H9 (cell line): Measurements from ENCODE around the gene TTBK1. TPM values are rescaled to one million over a fixed set of nuclear protein-coding genes. Genes with fewer than 3 reads are reported as not detected.

Experiments
- DNase-seq: peaks from one replicate; pipeline ENCODE4 v3.0.0-alpha.2; 2017
- H2AFZ ChIP-seq: one replicate; pipeline ENCODE4 v1.6.1; 2013; ENCODE audit warnings: mild to moderate bottlenecking, low read length, control low read depth, moderate library complexity
- H2AK5ac ChIP-seq: 2 replicates; pipeline ENCODE4 v1.6.1; 2013; ENCODE audit warnings: low read length, control low read depth, mixed read lengths; ENCODE audit not compliant: insufficient read length
- H2BK120ac ChIP-seq: one replicate; pipeline ENCODE4 v1.6.1; 2013; ENCODE audit warnings: low read depth, mild to moderate bottlenecking, low read length, control low read depth, inconsistent platforms; ENCODE audit not compliant: poor library complexity, severe bottlenecking
- H2BK12ac ChIP-seq: 2 replicates; pipeline ENCODE4 v1.6.1; 2013; ENCODE audit warnings: low read length, control low read depth, mixed read lengths, low read depth; ENCODE audit not compliant: insufficient read length
- H2BK15ac ChIP-seq: 2 replicates; pipeline ENCODE4 v1.6.1; 2013; ENCODE audit warnings: low read depth, low read length, control low read depth
- H2BK20ac ChIP-seq: one replicate; pipeline ENCODE4 v1.6.1; 2013; ENCODE audit warnings: low read depth, mild to moderate bottlenecking, low read length, control low read depth, inconsistent platforms; ENCODE audit not compliant: poor library complexity, severe bottlenecking
- H2BK5ac ChIP-seq: 2 replicates; pipeline ENCODE4 v1.6.1; 2013; ENCODE audit warnings: low read length, control low read depth, mixed read lengths; ENCODE audit not compliant: insufficient read length
- H3K14ac ChIP-seq: 2 replicates; pipeline ENCODE4 v1.6.1; 2013; ENCODE audit warnings: low read length, control low read depth; ENCODE audit not compliant: insufficient read depth
- H3K18ac ChIP-seq: 2 replicates; pipeline ENCODE4 v1.6.1; 2013; ENCODE audit warnings: low read depth, mild to moderate bottlenecking, mixed read lengths, low read length, control low read depth; ENCODE audit not compliant: insufficient read length
- H3K23ac ChIP-seq: 2 replicates; pipeline ENCODE4 v1.6.1; 2013; ENCODE audit warnings: low read length, control low read depth, mixed read lengths, low read depth; ENCODE audit not compliant: insufficient read length
- H3K23me2 ChIP-seq: 2 replicates; pipeline ENCODE4 v1.6.1; 2013; ENCODE audit warnings: low read depth, mild to moderate bottlenecking, mixed read lengths, low read length, control low read depth; ENCODE audit not compliant: insufficient read length, poor library complexity, severe bottlenecking
- H3K27ac ChIP-seq: 2 replicates; pipeline ENCODE4 v1.5.1; 2013; ENCODE audit warnings: low read length, control low read depth, mixed read lengths, low read depth; ENCODE audit not compliant: insufficient read length
- H3K27me3 ChIP-seq: 2 replicates; pipeline ENCODE4 v1.6.1; 2013; ENCODE audit warnings: low read length, control low read depth, inconsistent platforms; ENCODE audit not compliant: insufficient read depth
- H3K4ac ChIP-seq: 2 replicates; pipeline ENCODE4 v1.6.1; 2013; ENCODE audit warnings: low read depth, mild to moderate bottlenecking, control low read depth, inconsistent platforms, low read length, moderate library complexity
- H3K4me1 ChIP-seq: 2 replicates; pipeline ENCODE4 v1.6.1; 2013; ENCODE audit warnings: low read length, control low read depth, inconsistent platforms; ENCODE audit not compliant: insufficient read depth
- H3K4me2 ChIP-seq: 2 replicates; pipeline ENCODE4 v1.6.1; 2013; ENCODE audit warnings: low read length, control low read depth, mixed read lengths; ENCODE audit not compliant: insufficient read length, insufficient read depth
- H3K56ac ChIP-seq: 2 replicates; pipeline ENCODE4 v1.6.1; 2013; ENCODE audit warnings: low read depth, mild to moderate bottlenecking, mixed read lengths, low read length, control low read depth; ENCODE audit not compliant: insufficient read length
- H3K79me1 ChIP-seq: 2 replicates; pipeline ENCODE4 v1.6.1; 2013; ENCODE audit warnings: low read depth, mild to moderate bottlenecking, moderate library complexity, low read length, control low read depth, inconsistent platforms; ENCODE audit not compliant: insufficient read depth, poor library complexity, severe bottlenecking
- H3K79me2 ChIP-seq: 2 replicates; pipeline ENCODE4 v1.6.1; 2013; ENCODE audit warnings: low read length, control low read depth, inconsistent platforms; ENCODE audit not compliant: insufficient read depth
- H3K9ac ChIP-seq: 2 replicates; pipeline ENCODE4 v1.6.1; 2013; ENCODE audit warnings: low read length, control low read depth, mixed read lengths; ENCODE audit not compliant: insufficient read length; ENCODE audit errors: extremely low read depth
- H3K9me3 ChIP-seq: one replicate; pipeline ENCODE4 v1.6.1; 2013; ENCODE audit warnings: low read depth, low read length, inconsistent platforms; ENCODE audit not compliant: control insufficient read depth
- H3T11ph ChIP-seq: one replicate; pipeline ENCODE4 v1.6.1; 2013; ENCODE audit warnings: mild to moderate bottlenecking, low read length, control low read depth, inconsistent platforms
- H4K20me1 ChIP-seq: one replicate; pipeline ENCODE4 v1.6.1; 2013; ENCODE audit not compliant: control insufficient read depth, insufficient read length, insufficient read depth
- H4K5ac ChIP-seq: 2 replicates; pipeline ENCODE4 v1.6.1; 2013; ENCODE audit warnings: low read depth, mild to moderate bottlenecking, mixed read lengths, low read length, control low read depth; ENCODE audit not compliant: insufficient read length
- H4K8ac ChIP-seq: replicated peaks from 2 replicates; pipeline ENCODE4 v1.6.1; 2013; ENCODE audit warnings: low read length, control low read depth, mixed read lengths, low read depth; ENCODE audit not compliant: insufficient read length
- H4K91ac ChIP-seq: 2 replicates; pipeline ENCODE4 v1.6.1; 2013; ENCODE audit warnings: low read depth, mild to moderate bottlenecking, moderate library complexity, mixed read lengths, low read length, control low read depth; ENCODE audit not compliant: insufficient read length
- H3K27ac Mint-ChIP-seq, 3 experiments: 2 replicates in 2 of 3; 3 replicates in 1 of 3; pipeline ENCODE4 v1.8.0; 2020 to 2021; ENCODE audit warnings: mixed read lengths in 3 of 3, mild to moderate bottlenecking in 1 of 3, moderate library complexity in 1 of 3
- H3K27me3 Mint-ChIP-seq: 2 replicates; pipeline ENCODE4 v1.8.0; 2021; ENCODE audit warnings: low read depth, mild to moderate bottlenecking, moderate library complexity, mixed read lengths
- H3K36me3 Mint-ChIP-seq, 3 experiments: 2 replicates in 2 of 3; 3 replicates in 1 of 3; pipeline ENCODE4 v1.8.0; 2020 to 2021; ENCODE audit warnings: low read depth in 3 of 3, mixed read lengths in 3 of 3; ENCODE audit not compliant: insufficient read depth in 1 of 3
- H3K4me1 Mint-ChIP-seq, 2 experiments: 2 replicates each; pipeline ENCODE4 v1.8.0; 2020; ENCODE audit warnings: mixed read lengths in 2 of 2
- H3K4me3 Mint-ChIP-seq, 2 experiments: 2 replicates in 1 of 2; 3 replicates in 1 of 2; pipeline ENCODE4 v1.8.0; 2020 to 2021; ENCODE audit warnings: mild to moderate bottlenecking in 2 of 2, mixed read lengths in 2 of 2, moderate library complexity in 1 of 2
- H3K9me3 Mint-ChIP-seq, 2 experiments: 2 replicates in 1 of 2; 3 replicates in 1 of 2; pipeline ENCODE4 v1.8.0; 2020; ENCODE audit warnings: mild to moderate bottlenecking in 2 of 2, mixed read lengths in 2 of 2, moderate library complexity in 1 of 2
- CTCF ChIP-seq: fragments of 200-600 bp; sonication (generic); conservative IDR thresholded peaks from 3 replicates; pipeline ENCODE4 v1.8.0; 2021; ENCODE audit warnings: antibody characterized with exemption, mild to moderate bottlenecking
- WGBS: extraction: QIAGEN DNeasy Blood & Tissue Kit; methylation state at CpG from one replicate; pipeline ENCODE4 v1.1.7; 2013; ENCODE audit warnings: missing lambda C conversion rate, low lambda C conversion rate, mixed read lengths; ENCODE audit not compliant: insufficient read length; ENCODE audit errors: extremely low coverage; 5-methylcytosine and 5-hydroxymethylcytosine counted together
- total RNA-seq: library from RNA; stranded (reverse); gene quantifications from 2 replicates; pipeline ENCODE4 v1.2.1, GENCODE V29; 2021

Gene TTBK1
- total RNA-seq, 1 experiment from 2014 or later: 1.6 TPM

GRCh38 chr6:43282636-43283513 is 39.6 kb downstream of the TTBK1 start:
- no peak for DNase-seq
- H3K4me1 Mint-ChIP-seq: peaks cover 20 to 38% of the 10 kb centered on the region in 2 experiments
- H3K27me3 ChIP-seq: no peaks in the 10 kb centered on the region
- H3K9me3 ChIP-seq: no peaks in the 10 kb centered on the region
- H2BK20ac ChIP-seq: no peak overlapping the region
- no peak overlapping the region for H3K23ac ChIP-seq
- H4K8ac ChIP-seq: no peak overlapping the region
- H3K36me3 Mint-ChIP-seq: no peaks in the 10 kb centered on the region
- H2BK120ac ChIP-seq: no peak overlapping the region
- no peaks in the 10 kb centered on the region for H4K20me1 ChIP-seq
- no peak overlapping the region for H3K9ac ChIP-seq
- no peak overlapping the region for H2AK5ac ChIP-seq
- H3K56ac ChIP-seq: no peak overlapping the region
- H2AFZ ChIP-seq: no peak overlapping the region
- no peak overlapping the region for H3K14ac ChIP-seq
- no peak overlapping the region for H3K18ac ChIP-seq
- H2BK12ac ChIP-seq: no peak overlapping the region
- H2BK15ac ChIP-seq: no peak overlapping the region
- H3K4me2 ChIP-seq: no peak overlapping the region
- no peak overlapping the region for H3K27ac ChIP-seq
- no peaks in the 10 kb centered on the region for H3K79me1 ChIP-seq
- H3K27me3 Mint-ChIP-seq: peaks cover 11% of the 10 kb centered on the region
- TF ChIP-seq CTCF: no peak
- no peak overlapping the region for H4K5ac ChIP-seq
- no peaks in the 10 kb centered on the region for H3K23me2 ChIP-seq
- H4K91ac ChIP-seq: no peak overlapping the region
- H3K4me1 ChIP-seq: no peaks in the 10 kb centered on the region; the same call in 1 of the 2 replicates
- H3K9me3 Mint-ChIP-seq: no peaks in the 10 kb centered on the region
- H2BK5ac ChIP-seq: no peak overlapping the region
- WGBS: no CpG with 5 or more reads among the region's 32 CpGs
- H3T11ph ChIP-seq: no peak overlapping the region
- no peak overlapping the region for H3K4ac ChIP-seq
- H3K27ac Mint-ChIP-seq: no peak overlapping the region
- no peak overlapping the region for H3K4me3 Mint-ChIP-seq
- no peaks in the 10 kb centered on the region for H3K79me2 ChIP-seq
